IPS-18c (cell line): ENCODE data around the gene MDC1.
"Not testable (repeated sequence)": the region's sequence is repeated elsewhere in the genome, so short reads cannot be mapped to it uniquely, and the experiment has no call there.

Experiments
- H3K4me3 ChIP-seq: 2 replicates; pipeline ENCODE4 v1.7.0; 2013; ENCODE audit warnings: low read depth, mild to moderate bottlenecking, low read length, moderate library complexity; ENCODE audit not compliant: insufficient read depth
- H3K9me3 ChIP-seq: one replicate; pipeline ENCODE4 v1.6.1; 2013; ENCODE audit warnings: mild to moderate bottlenecking, low read length, moderate library complexity; ENCODE audit not compliant: control insufficient read depth, insufficient read depth

Gene MDC1

DNA sequence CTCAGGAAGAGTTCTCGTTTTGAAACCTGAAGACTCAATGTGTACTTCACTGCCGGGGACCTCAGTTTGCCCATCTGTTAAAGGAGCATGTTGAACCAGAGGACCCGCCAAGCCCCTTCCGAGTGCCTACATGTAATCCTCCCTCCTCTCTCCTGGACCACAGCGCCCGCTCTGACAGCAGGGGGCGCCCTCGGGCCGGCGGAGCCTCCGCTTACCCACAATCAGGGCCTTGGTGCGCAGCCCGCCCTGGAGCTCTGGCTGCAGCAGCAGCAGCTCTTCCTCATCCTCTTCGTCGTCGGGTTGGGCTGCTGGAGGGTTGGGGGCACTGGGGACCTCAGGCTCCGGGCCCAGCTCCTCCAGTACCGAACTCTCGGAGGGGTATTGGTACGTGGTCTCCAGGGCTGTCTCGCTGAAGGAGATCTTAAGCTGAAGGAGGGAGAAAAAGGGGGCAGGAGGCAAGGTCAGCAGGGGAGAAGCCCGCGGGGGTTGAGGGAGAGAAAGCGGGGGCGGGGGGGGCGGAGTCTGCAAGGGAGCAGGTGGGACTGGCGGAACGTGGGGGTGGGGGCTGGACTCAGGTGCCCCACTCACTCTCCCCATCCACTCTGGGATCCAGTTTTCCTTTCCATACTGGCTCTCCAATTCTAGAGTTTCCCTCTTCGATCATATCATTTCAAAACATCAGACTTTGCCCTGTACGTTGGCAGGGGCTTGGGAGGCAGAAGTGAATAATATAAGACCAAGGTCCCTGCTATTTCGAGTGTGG is 37.9 kb downstream of the MDC1 start:
- Histone ChIP-seq H3K4me3 (no peak overlapping the region; the same call in 1 of the 2 replicates), H3K9me3 (peaks cover 2% of the 10 kb centered on the region)

GRCh38 chr6:30676660-30677285 is 40.3 kb downstream of the MDC1 start:
- no peak overlapping the region for H3K4me3 ChIP-seq
- H3K9me3 ChIP-seq = no peaks in the 10 kb centered on the region

DNA sequence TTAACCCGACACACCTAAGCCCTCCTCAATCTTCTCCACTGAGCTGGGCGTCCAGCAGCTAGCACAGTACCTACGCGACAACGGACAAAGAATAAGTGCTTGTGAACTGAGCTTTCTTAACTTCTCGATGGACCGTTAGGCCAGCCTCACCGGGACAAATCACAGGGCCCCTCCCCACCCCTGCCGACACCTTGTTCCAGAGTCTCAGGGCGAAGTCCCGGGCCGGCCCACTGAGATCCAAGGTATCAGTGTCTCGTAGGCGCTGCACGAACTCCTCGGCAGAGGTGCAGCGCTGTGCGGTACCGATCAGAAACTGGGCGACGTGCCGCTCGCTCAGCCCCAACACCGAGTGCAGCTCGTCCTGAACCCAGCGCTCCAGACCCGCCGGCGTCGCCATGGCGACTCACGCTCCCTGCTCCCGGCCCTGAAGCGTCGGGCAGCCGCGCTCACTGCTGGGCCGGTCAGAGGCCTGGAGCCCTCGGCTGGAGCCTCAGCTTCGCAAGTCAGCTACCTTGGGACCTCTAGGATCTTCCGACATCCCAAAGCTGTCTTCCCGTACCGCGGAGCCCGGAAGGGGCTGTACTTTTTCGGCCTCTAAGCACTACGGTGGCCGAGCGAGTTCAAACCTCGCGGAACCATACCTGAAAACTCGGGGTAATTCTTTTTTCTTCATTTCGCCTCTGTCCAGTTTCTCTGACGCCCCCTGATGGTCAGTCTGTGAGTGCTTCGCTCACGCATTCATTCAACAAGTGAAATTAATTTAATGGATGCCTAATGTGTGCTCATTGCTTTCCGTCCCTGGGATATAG is 44.4 kb downstream of the MDC1 start, which contains the start of gene DHX16:
Gene DHX16, minus strand, starts transcription at position 562 of the 809 bp plus-strand sequence. Its CDS starts 165 bp downstream, at position 397.
- peak within 1 kb of the TSS; percentile 98 for H3K4me3 ChIP-seq
- no peaks in the 10 kb centered on the region for H3K9me3 ChIP-seq

DNA sequence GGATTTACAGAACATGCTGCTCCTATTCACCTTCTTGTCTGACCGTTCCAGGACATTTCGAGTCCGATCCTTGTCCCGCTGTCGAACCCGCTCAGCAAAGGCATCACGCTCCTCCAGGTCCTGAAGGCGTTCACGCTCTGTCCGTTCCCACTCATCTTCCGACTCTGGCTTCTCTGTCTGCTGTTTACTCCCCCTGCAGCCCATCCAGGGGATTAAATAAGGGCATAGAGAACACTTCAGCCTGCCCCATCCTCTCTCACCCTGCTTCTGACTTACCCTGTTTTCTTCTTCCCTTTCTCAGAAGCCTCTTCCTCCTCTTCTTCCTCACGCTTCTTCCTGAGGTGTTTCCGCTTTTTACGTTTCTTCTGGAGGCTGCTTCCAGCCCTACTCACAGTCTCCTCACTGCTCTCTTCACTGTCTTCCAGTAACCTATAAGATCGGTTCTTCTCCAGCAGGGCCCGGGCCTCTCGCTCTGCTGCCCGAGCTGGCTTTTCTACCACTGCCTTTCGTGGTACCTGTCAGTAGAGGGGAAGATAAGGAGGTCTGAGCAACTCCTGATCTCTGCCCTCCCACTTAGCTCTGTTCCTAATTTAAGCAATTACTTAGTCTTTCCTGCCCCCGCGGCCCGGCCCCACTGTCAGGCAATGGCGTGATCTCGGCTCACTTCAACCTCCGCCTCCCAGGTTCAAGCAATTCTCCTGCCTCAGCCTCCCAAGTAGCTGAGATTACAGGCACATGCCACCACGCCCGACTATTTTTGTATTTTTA is 46.1 kb downstream of the MDC1 start:
- no peaks in the 10 kb centered on the region for H3K9me3 ChIP-seq
- H3K4me3 ChIP-seq = no peak overlapping the region

- not testable (repeated sequence) for H3K9me3 ChIP-seq, H3K4me3 ChIP-seq
Measured at GRCh38 chr6:30666300-30666699, 50.8 kb downstream of the MDC1 start.

GRCh38 chr6:30664994-30665767 is 51.9 kb downstream of the MDC1 start:
- H3K9me3 ChIP-seq = no peaks in the 10 kb centered on the region
- no peak overlapping the region for H3K4me3 ChIP-seq

DNA sequence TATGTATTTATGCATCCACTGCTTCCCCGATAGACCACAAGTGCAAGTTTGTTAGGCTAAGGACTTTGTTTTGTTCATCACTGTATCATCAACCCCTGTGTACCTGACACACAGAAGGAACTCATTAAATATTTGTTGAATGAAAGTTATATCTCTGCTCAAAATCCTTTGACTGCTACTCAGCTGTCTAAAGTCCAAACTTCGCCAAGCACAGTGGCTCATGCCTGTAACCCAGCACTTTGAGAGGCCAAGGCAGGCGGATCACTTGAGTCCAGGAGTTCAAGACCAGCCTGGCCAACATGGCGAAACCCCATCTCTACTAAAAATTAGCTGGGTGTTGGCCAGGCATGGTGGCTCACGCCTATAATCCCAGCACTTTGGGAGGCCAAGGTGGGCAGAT is 59.2 kb downstream of the MDC1 start:
- not testable (repeated sequence) for H3K4me3 ChIP-seq, H3K9me3 ChIP-seq

DNA sequence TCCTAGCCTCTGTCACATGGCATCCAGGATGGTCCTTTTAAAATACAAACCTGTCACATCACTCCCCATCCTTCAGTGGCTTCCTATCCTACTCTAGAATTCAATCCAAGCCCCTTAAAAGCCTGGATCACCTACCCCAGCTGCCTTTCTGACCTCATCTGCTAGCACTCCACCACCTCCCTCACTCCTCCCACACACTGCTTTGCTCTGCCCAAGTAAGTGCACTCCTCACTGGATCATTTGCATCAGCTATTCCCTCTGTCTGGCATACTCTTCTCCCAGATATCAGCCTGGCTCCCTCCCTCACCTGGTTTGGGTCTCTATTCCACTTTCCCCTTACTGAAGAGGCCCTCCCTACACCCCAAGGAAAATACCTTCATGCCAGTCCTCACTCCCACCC is 59.6 kb downstream of the MDC1 start:
- Histone ChIP-seq H3K9me3 (no peaks in the 10 kb centered on the region), H3K4me3 (no peak overlapping the region)

DNA sequence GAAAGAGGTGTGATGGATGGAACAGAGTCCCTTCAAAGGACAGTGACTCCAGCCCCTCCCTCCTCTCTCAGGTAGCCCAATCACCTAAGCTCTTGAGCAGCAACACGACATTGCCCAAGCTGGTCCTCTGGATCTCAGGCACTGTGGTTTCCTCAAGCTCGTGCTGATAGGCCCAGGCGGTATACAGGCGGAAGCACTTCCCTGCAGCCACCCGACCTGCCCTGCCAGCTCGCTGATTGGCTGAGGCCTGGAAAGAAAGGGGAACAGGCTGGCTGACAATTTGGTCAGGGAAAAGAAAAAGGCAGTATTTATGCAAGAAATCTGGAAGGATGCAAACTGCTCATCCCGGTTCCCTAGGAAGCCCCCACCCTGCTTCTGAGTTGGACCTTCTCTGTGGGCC is 60.6 kb downstream of the MDC1 start:
- Histone ChIP-seq H3K9me3 (no peaks in the 10 kb centered on the region), H3K4me3 (no peak overlapping the region)

DNA sequence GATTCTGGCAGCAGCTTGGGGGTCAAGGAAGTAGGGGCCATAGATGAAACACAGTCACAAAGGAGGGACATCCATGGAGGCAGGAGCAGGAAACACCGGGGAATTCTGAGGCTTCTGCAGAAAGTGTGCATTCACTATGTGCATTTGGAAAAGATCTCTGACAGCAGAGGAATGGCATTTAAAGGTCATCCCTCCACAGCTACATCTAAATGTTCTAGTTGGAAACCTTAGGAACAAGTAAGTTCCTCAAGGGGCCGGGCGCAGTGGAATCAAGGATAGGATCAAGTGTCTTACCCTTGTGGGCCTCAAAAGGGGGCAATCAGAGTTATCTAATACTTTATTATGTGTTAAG is 61.4 kb downstream of the MDC1 start:
- H3K4me3 ChIP-seq = no peak overlapping the region
- H3K9me3 ChIP-seq = no peaks in the 10 kb centered on the region

DNA sequence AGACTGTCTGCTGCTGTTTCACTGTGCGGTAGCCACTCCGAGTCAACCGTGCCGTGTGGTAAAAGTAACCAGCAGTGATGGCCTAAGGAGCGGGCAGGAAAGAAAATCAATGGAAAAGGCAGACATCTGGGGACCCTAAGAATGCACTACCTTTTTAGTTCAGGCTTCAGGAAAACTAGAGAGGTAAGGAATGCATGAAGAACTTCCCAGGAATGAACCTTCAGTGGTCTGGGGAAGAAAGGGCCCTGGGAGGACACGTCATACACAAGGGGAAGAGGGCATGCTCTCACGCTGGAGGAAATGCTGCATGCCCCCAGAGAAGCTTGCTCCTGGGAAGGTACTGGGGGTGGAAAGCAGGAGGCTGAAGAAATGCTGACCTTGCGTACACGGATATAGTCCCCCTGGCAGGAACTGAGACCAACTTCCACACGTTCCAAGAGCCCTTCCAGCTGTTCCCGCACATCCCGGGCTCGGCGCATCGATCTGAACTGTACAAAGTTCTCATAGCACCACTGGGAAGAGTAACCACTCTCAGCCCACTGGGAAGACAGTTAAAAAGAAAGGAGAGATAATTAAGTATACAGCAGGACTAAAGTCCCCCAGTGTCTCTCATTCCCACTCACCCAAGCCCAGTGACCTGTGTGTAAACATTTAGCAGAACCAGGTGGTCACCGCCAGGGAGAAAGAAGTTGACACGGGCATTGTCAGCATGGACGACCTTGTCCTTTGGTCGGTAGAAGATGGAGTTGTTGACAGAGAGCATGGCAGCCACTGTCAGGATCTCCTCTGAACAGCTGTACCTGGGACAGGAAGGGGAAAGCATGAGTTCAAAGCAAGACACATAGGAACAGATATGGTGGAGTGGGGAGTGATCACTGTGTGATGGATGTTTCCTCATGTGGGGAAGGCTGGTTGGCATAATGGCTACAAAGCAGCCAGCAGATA is 62.0 kb downstream of the MDC1 start:
- Histone ChIP-seq H3K9me3 (no peaks in the 10 kb centered on the region), H3K4me3 (no peak overlapping the region)

- H3K9me3 ChIP-seq = no peaks in the 10 kb centered on the region
- H3K4me3 ChIP-seq = no peak overlapping the region
Measured at GRCh38 chr6:30651143-30651542, 65.9 kb downstream of the MDC1 start.
